NCI-H2227 (cell line): ENCODE results near the gene ADARB2.

Source experiments
- DNase-seq: peaks from one replicate; lab custom pipeline; 2025; ENCODE audit not compliant: unreplicated experiment; lab: John Stamatoyannopoulos, UW

Gene ADARB2

DNA sequence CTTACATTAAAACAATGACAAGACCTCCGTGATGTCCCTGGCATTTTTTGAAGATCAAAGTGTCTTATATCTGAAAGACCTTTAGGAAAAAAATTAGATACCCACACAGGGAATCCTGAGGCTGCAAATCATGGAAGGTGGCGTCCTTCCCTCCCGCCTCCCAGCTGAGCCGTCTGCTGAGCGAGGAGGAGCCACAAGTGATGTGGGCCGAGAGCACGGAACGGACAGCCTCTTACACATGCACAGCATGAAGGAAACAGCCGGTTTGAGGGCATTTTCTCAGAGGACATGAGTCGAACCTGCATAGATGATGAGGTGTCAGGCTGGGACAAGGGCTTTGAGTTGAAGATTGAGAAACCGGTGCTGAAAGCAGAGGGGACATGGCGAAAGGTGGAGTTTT lies 163.3 kb downstream of the ADARB2 start:
- DNase-seq, result no peak

- no peak for DNase-seq
Observed at GRCh38 chr10:1573334-1573969, 163.9 kb downstream of the ADARB2 start.

GRCh38 chr10:1572519-1573333 lies 164.6 kb downstream of the ADARB2 start:
- no peak for DNase-seq

- no peak for DNase-seq
Observed at GRCh38 chr10:1571587-1572237, 165.6 kb downstream of the ADARB2 start.

- DNase-seq, result no peak
Observed at GRCh38 chr10:1570416-1571051, 166.8 kb downstream of the ADARB2 start.

DNA sequence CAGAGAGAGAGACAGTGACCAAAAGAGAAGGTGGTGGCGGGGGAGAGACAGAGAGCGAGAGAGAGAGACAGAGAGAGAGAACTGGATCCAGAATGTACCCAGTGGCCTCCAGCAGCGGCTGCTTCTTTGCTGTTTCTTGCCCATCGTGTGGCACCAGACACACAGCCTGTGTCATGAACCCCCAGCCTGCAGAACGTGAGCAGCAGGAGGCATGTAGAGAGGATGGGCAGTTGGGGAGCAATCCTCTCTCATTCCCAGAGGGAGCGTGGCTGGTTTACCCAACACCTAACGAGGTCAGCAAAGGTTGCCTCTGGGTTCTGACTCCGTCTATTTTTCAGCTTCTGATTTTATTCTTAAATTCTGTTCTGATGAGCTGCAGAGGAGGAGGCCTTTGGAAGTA lies 168.1 kb downstream of the ADARB2 start:
- DNase-seq, result no peak

- no peak for DNase-seq
Observed at GRCh38 chr10:1567742-1568495, 169.4 kb downstream of the ADARB2 start.

DNA sequence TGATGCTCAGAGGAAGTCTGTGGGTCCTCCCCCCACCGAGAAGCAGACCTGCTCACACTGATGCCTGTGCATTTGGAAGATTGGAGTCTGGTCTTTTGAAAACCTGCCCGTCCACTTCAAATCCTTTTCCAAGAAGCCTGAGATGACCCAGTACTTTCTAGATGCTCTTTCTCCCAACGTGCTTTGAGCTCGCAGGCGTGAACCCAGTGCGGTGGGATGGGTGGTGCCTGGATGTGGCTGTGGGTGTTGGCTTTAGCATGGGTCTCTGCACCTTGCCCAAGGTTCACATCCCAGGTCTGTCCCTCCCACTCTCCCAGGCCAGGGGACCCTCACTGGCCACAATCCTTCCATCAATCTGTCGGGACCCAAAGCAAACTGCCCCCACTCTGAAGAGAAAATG lies 170.2 kb downstream of the ADARB2 start:
- DNase-seq, result no peak

GRCh38 chr10:1564791-1565190 lies 172.5 kb downstream of the ADARB2 start:
- no peak for DNase-seq

DNA sequence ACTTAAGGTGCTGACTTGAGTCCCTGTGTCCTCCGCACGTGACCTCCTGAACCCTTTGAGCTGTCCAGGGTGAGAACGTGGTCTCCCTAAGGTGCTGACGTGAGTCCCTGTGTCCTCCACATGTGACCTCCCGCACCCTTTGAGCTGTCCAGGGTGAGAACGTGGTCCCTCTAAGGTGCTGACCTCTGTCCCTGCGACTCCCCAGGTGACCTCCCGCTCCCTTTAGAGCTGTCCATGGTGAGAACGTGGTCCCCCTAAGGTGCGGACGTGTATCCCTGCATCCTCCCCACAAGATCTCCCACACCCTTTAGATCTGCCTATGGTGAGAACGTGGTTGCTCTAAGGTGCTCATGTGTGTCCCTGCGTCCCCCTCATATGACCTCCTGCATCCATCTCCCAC lies 174.3 kb downstream of the ADARB2 start:
- no peak for DNase-seq

DNA sequence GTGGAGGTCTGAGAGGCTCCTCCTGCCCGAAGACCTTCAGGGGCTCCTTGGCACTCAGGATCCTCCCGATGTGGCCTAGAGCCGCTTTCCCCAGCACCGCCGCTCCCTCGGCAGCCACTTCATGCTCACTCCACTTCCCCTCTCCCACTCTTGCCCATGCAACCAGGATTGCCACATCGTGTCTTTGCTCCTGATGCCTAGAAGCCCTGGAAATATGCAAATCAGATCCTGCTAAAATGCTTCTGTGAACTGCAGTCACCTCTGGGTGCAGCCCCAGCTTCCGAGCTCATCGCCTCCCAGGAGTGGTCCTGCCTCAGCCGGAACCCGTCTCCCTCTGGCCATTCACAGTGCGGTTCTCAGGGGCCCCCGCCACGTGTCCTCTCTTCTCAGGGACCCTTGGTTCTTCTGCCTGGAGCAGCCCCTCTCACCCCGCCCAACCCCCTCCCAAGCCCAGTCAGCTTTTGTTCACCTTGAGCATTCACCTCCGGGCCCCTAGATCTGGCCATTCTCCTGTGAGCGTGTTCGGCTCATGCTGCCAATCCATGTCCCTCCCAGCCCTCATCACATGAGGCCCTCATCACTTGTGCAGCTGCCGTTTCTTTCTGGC lies 175.5 kb downstream of the ADARB2 start:
- DNase-seq, result no peak

GRCh38 chr10:1560535-1561192 lies 176.7 kb downstream of the ADARB2 start:
- DNase-seq, result no peak

DNA sequence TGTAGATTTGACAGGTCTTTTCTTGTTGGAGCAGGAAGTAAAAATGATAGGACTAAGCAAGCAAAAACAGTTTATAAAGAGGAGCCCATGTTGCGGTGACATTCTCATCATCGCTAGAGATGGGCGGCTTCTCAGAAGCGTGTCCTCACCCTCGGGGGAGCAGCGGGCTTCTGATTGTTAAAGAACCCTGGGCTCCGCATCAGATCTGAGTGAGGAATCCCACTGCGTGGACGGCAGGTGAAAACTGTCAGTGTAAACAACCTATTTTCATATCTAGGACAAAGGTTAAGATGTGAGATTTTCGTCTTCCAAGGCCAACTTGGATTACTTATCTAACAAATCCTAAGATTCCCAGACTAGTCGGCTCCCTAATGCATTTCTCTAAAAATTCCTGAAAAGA lies 177.6 kb downstream of the ADARB2 start:
- DNase-seq, result no peak

DNA sequence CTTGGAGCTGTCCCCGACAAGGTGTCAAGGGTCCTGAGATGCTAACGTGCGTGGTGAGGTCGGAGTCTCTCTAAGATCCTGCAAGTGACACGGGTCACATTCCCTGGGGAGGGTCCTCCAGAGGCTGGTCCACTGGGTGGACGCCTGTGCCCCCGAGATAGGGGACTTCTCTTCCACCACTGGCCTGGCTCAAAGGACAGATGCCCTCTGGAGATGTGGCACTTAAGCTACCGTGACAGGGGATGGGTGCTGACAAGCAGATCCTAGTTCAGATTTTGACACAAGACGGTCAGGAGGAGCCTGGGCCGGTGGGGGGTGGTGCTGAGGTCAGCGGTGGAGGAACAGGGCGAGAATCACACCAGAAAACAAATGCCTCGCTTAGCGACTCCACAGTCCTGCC lies 178.0 kb downstream of the ADARB2 start:
- no peak for DNase-seq

GRCh38 chr10:1558906-1559305 lies 178.4 kb downstream of the ADARB2 start:
- DNase-seq, result no peak

- DNase-seq, result no peak
Observed at GRCh38 chr10:1557081-1557480, 180.2 kb downstream of the ADARB2 start.

DNA sequence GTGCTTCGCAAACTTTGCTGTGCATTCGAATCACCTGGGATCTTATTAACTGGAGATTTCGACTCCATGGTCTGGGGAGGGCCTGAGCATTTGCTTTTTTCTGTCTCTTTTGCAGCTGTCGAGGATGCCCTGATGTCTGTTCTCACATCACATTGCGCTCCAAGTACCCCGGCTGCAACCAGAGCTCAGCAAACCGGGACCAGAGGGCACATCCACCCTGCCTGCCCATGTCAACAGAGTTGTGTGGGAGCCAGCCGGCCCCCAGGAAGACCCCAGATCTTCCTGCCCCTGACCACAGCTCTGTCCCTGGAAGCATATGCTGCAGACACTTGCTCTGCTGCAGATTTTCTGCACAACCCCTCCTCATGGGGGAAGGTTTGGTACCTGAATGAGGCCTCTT lies 180.8 kb downstream of the ADARB2 start:
- DNase-seq, result no peak

DNA sequence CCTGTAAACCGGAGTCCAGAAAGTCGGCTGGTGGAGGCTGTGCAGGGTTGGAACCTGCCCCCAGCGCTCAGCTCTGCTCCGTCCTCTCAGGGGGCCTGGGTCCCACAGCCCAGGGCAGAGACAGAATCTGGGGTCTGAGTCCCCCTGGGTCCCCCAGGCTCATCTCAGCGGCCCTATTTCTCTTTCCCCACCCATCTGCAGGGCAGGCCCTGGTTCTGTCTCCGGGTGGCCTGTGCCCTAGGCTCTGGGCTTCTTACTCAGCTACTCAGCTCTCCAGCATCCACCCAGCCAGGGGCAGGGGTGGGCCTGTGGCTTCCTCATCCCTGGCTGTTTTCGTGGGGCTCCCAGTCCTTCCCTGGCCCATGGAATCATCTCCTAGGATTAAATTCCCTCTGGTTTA lies 183.4 kb downstream of the ADARB2 start:
- DNase-seq, result no peak

DNA sequence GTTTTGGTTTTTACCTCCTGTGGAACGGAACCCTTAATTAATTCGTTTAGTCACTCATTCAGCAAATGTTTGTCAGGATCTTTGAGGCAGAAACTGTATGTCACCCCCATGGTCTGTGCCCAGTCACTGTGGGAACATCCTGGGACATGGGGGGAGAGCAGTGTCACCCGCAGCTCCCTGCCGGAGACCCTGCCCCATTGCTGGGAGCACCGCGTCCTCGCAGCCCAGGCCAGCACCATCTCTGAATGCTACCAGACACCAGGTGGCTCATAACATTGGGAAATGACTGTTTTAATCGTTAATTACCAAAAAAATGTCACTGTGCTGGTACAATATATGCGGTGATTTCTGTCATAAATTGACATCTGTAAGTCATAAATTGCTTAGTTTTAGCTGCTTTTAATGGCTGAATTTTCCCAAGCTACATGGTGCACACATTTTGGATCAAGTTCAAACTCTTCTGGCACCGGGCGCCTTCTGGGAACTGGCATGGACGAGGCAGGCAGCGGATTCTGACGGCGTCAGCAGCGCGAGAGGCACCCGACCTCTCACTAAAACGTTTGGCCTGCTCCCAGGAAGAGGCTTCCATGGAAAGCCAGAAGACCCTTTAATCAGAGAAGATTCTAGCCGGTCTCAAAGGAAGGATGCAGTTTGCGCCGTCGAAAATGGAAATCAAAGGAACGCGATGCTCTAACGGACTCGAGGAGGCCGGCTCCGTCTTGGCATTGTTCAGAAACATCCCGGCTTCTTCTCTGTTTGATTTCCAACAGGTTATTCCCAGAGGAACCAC lies 184.2 kb downstream of the ADARB2 start:
- DNase-seq, result no peak
